Stimulated activated CD4-positive, alpha-beta T cell treated with anti-CD3 and anti-CD28 coated beads, Interleukin-12 subunit alpha, Interleukin-12 subunit beta, amount 100 ng/mL, for 48 hours (primary cell): ENCODE data around the gene KYAT1.
"Not testable (repeated sequence)": the region's sequence is repeated elsewhere in the genome, so short reads cannot be mapped to it uniquely, and the experiment has no call there.

Source experiments
- DNase-seq, 3 donors: peaks; one replicate each; pipeline ENCODE4 v3.0.0-alpha.2; 2020; ENCODE audit warnings: low read depth in 2 of 3, low spot score in 1 of 3

The KYAT1 gene

DNA sequence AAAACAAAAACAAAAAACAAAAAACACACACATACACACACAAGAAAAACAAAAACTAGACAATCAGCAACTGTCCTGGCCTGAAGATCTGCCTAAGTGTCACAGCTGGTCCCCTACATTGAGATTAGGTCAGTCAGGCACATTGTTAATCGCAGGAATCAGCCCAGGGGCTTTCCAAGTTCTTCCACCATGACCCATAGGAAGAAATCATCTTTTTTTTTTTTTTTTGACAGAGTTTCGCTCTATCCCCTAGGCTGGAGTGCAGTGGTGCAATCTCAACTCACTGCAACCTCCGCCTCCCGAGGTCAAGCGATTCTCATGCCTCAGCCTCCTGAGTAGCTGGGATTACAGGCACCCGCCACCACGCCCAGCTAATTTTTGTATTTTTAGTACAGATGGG lies 38.6 kb downstream of the KYAT1 start:
- not testable (repeated sequence) for DNase-seq

DNA sequence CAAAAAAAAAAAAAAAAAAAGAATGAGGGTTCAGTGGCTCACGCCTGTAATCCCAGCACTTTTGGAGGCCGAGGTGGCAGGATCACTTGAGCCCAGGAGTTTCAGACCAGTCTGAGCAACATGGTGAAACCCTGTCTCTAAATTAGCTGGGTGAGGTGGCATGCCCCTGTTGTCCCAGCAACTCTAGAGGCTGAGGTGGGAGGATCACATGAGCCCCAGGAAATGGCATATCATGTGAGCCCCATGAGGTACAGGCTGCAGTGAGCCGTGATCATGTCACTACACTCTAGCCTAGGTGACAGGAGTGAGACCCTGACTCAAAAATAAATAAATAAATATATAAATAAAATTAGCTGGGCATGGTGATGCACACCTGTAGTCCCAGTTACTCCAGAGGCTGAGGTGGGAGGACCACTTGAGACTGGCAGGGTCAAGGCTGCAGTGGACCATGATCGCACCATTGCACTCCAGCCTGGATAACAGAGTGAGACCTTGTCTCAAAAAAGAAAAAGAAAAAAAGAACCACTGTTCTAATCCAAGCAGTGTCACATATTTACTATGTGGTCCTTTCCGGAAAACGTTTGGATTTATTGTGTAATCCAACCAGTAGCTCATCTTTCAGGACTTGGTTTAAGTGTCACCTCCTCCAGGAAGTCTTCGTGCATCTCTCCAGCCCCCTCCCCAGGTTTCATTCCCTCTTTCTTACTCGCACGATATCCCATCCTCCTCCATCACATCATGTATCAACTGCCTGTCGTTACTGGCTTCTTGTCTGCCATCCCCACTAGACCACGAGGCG lies 39.9 kb downstream of the KYAT1 start:
- no peak for DNase-seq

DNA sequence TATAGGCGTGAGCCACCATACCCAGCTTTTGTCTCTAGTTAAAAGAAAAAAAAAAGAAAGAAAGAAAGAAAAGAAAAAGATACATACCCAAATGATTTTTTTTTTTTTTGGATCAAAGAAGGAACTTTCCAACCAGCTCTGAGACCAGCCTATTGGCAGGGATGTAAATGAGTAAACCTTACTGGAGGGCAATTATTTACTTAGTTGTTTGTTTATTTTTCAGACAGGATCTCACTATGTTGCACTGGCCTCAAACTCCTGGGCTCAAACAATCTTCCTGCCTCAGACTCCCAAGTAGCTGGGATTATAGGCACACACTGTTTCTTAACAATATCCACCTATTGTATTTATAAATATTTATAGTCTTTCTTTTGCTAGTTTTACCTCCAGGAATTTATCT lies 41.2 kb downstream of the KYAT1 start:
- DNase-seq: no peak

- DNase-seq: no peak
These were observed 43.4 kb downstream of the KYAT1 start for GRCh38 chr9:128838338-128838737.

GRCh38 chr9:128836509-128837145 lies 45.1 kb downstream of the KYAT1 start:
- no peak for DNase-seq

- no peak for DNase-seq
These were observed 46.2 kb downstream of the KYAT1 start for GRCh38 chr9:128835246-128836210.

DNA sequence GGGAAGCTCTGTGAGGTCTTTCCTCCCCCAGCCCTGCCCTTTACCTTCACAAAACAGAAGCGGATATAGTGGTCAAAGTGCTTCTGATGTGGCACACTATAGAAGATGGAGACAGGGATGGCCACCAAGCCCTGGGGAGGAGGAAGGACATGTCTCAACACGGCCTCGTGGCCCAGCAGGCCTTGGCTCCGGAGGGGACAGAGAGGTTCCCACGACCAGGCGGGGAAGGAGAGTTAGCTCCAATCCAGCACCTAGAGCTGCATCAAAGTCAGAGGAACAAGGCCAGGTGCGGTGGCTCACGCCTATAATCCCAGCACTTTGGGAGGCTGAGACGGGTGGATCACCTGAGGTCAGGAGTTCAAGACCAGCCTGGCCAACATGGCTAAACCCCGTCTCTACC lies 48.1 kb downstream of the KYAT1 start:
- DNase-seq: no peak

- peak; percentile 88 to 93 (median 92) for DNase-seq
These were observed 52.1 kb downstream of the KYAT1 start, which contains the start of gene SPOUT1 for GRCh38 chr9:128829477-128830251. Gene SPOUT1, minus strand, starts transcription at chr9:128829794. Its CDS starts 14 bp downstream, at chr9:128829780.

- no peak for DNase-seq
These were observed 52.9 kb downstream of the KYAT1 start for GRCh38 chr9:128828719-128829452.

DNA sequence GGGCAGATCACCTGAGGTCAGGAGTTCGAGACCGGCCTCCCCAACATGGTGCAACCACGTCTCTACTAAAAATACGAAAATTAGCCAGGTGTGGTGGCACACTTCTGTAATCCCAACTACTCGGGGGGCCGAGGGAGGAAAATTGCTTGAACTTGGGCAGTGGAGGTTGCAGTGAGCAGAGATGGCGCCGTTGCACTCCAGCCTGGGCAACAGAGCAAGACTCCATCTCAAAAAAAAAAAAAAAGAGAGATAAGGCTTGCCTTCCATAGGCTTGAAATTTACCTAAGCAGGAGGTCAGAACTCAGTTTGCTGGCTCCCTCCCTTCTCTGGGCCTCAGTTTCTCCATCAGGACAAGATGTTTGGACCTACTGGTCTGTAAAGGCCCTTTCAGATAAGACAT lies 53.5 kb downstream of the KYAT1 start:
- no peak for DNase-seq

DNA sequence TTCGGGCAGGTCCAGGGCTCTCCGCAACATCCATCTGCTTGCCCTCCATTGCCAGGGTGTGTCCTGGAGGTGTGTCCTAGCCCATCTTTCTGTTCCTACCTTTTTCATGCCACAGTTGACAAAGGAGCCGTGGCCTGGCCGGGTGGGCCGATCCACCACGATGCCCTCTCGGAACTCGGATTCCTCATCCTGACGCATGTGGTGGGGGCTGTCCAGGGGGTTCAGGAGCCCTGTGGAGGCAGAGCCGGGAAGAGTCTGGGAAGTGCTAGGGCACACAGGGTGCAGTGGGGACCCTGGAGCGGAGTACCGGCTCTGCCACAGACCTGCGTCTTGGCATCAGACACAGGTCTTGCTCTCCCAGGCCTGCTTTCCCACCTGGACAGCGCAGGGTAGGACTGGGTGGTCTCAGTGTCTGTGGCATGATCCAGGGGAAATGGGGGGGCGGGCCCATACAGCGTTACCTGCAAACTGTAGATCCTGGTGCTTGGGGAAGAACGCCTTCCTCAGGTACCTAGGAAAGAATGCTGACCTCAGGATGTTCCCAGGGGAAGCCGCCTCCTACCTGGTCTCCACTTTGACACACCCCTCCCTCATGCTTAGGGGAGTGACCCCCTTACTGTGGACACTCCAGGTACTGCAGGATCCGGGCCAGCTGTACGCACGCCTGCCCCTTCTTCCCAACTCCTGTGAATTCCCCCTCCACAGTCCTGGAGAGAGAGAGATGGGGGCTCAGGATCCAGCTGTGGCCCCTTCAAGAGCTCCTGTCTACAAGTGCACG lies 55.6 kb downstream of the KYAT1 start:
- no peak for DNase-seq

- DNase-seq: no peak
These were observed 56.8 kb downstream of the KYAT1 start for GRCh38 chr9:128824911-128825310.

GRCh38 chr9:128823903-128824406 lies 57.8 kb downstream of the KYAT1 start:
- no peak for DNase-seq

DNA sequence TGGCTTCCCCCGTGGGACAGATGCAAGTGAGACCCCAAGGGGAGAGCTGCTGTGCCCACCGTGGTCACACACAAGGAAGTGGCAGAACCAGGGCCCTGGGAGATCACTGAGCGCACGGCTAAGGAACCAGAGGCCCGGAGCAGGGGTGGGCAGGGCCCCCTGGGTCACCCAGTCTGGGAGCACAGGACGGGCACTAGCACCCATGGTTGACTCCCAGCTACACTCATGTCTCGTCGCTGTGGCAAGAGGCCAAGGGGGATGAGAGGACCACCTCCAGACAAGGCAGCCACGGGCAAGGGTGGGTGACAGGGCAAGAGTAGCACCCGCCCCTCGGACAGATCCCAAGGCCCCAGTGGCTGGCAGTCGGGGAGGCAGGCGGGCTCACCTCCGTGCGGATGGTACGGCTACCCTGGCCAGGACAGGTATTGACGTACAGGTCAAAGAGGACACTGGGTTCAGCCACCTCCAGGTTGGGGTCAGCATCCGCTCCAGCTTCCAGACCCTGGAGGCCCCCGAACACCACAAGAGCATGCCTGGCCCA lies 58.3 kb downstream of the KYAT1 start:
- no peak for DNase-seq

DNA sequence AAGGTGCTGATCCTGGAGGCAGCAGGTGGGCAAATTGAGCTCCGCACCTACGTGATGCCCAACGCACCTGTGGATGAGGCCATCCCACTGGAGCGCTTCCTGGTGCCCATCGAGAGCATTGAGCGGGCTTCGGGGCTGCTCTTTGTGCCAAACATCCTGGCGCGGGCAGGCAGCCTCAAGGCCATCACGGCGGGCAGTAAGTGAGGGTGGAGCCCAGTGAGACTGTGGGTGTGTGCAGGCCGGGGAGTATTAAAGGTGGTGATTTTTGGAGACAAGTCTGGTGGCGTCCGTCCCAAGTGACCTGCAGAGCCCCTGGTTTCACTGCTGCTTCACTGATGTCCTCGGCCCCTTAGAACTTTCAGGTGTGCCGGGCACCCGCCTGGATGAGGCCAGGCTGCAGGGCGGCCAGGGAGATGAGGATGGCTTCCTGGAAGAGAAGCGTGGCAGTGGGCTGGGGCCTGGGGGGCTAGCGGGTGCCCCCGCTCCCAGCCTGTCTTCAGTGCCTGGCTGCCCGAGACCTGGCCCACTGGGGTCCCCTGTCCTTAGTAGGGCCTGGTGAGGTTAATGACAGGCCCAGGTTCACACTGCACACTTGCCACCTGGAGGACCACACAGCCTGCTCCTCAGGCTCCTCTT lies 59.2 kb downstream of the KYAT1 start:
- no peak for DNase-seq

- no peak for DNase-seq
These were observed 60.0 kb downstream of the KYAT1 start for GRCh38 chr9:128821584-128822406.
